Skeletal muscle cell (primary cell): ENCODE measurements around the gene CEP89.
"Not testable (repeated sequence)": the region's sequence is repeated elsewhere in the genome, so short reads cannot be mapped to it uniquely, and the experiment has no call there.

Experiments
- DNase-seq: peaks from one replicate; pipeline ENCODE4 v3.0.0-alpha.2; 2010; ENCODE audit warnings: low read depth
- H3K4me3 ChIP-seq: 2 replicates; pipeline ENCODE4 v1.5.1; 2011; ENCODE audit warnings: low read depth, mild to moderate bottlenecking, control low read depth, low read length, moderate library complexity

The CEP89 gene

GRCh38 chr19:32902448-32902847 lies 69.3 kb downstream of the CEP89 start:
- no peak for DNase-seq
- no peak overlapping the region for H3K4me3 ChIP-seq

DNA sequence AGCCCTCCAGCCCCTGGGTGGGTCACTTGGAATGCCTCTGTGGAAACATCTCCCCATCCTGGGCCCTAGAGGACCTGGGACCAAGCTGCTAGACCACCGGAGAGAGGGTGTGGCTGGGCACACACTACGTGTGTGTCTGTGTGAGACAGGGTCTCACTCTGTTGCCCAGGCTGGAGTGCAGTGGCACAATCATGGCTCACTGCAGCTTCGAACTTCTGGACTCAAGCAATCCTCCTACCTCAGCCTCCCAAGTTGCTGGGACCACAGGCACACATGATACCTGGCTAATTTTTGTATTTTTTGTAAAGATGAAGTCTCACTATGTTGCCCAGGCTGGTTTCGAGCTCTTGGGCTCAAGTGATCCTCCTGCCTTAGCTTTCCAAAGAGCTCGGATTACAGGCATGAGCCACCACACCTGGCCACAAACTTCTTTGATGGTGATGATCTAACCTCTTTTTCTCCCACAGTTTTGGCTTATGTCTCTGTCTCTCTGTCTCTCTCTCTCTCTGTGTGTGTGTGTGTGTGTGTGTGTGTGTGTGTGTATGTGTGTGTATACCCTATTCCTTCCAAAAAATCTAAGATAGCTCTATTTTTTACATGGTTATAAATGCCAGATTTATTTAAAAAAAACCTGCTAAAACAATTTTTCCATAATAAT lies 70.1 kb downstream of the CEP89 start:
- H3K4me3 ChIP-seq = no peak overlapping the region
- no peak for DNase-seq

DNA sequence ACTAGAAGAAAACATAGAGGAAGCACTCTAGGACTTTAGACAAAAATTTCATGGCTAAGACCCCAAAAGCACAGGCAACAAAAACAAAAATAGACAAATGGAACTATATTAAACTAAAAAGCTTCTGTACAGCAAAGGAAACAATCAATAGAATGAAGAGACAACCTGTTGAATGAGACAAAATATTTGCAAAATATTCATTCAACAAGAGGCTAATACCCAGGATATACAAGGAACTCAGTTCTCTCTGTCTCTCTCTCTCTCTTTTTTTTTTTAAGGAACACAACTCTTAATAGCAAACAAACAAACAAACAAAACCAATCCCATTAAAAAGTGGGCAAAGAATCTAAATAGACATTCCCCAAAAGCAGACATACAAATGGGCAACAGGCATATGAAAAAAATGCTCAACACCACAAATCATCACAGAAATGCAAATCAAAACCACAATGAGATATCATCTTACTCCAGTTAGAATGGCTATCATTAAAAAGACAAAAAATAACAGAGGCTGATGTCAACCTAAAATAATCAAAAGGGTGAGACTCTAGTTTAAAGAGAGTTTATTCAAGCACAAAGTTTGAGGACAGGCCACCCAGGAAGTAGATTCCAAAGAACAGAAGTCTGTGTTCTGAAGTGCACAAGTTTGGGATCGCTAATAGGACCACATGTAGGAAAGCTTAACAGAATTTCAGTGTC lies 75.1 kb downstream of the CEP89 start:
- peak; percentile 1 for DNase-seq

DNA sequence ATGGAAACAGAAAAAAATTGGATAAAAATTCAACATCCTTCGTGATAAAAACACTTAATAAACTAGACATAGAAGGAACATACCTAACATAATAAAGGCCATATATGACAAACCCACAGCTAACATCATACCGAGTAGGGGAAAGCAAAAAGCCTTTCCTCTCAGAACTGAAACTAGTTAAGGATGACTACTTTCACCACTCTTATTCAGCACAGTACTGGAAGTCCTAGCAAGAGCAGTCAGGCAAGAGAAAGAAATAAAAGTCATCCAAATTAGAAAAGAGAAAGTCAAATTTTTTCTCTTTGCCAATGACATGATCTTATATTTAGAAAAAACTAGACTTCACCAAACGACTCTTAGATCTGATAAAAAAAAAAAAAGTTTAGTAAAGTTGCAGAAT lies 76.4 kb downstream of the CEP89 start:
- no peak for DNase-seq
- no peak overlapping the region for H3K4me3 ChIP-seq

More for the DNA sequence above, 75.1 kb downstream of the CEP89 start:
- H3K4me3 ChIP-seq = no peak overlapping the region

DNA sequence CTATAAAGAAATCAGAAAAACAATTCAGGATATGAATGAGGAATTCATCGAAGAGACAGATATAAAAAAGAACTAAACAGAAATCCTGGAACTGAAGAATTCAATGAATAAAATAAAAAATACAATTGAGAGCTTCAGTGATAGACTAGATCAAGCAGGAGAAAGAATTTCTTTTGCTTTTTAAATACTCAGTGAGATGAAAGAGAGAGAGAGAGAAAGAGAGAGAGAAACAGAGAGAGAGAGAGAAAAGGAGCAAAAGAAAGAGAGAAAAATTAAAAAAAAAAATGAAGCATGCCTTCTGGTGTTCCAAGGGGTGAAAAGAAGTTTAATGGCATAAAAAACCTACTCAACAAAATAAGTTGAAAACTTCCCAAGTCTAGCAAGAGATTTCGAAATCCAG lies 80.1 kb downstream of the CEP89 start:
- no peak for DNase-seq
- no peak overlapping the region for H3K4me3 ChIP-seq

DNA sequence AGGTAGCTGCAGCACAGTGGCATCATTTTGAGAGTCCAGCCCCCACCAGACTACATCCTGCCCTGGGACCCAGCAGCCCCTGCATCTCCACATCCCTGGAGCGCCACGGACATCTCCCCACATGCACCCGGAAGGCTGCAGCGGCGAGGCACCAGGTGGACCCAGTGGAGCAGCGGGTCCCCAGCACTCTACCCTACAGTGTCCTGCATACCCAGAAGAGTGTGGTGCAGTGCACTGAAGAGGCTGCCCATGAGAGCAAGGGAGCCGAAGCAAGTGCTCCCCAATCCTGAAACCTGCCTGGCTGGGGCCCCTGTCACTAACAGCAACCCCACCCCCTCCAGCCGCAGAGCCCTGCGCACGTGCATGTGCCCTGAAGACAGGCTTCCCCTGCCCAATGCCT lies 80.9 kb downstream of the CEP89 start:
- DNase-seq = no peak
- no peak overlapping the region for H3K4me3 ChIP-seq

DNA sequence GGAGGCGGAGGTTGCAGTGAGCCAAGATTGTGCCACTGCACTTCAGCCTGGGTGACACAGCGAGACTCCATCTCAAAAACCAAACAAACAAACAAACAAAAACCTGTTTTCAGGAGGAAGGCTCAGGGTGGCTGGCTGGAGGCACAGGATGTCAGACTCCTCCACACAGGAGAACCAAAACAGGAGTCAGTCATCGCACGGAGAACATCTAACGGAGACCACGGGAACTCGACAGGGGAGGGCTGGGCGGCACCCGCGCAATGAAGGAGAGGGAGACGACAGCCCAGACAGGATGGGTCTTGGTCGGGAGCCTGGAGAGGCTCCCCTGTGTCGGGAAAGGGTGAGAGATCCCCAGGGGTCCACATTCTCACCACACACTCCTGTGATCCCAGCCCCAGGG lies 81.4 kb downstream of the CEP89 start:
- no peak for DNase-seq
- H3K4me3 ChIP-seq = no peak overlapping the region

DNA sequence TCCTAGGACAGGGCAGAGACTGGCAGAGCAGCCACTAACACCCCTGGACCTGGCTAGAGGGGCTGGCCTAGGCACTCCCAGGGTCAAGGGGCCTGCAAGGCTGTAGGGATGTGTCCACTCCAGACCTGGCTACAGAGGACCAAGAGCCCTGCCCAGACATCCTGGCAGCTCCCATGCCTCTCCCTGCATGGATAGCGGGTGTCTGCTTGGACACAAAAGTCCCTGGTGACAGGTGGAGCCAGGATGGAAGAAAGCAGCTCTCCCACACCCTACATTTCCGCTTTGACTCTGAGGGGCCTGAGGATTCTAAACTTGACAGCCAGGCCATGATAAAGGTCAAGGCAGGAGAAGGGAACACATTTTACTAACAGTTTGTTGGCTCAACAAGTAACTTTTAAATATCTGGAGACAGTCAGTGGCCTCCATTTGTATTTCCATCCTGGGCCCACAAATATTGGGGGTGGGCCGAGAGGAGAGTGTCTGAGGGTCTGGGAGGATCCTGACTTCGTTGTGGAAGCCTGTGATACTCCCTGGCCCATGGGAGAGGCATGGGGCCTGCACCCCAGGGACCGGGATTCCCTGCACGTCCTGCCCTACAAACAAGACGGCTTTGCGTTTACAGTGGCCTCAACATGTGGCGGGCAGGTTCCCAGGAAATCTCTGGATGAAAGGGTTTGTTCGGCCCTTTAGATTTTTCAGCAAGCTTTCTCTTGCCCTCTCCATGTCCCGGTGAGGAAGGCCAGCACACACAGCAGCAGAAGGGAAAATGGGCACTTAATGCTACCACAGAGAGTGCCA lies 82.4 kb downstream of the CEP89 start:
- no peak overlapping the region for H3K4me3 ChIP-seq
- DNase-seq = no peak

DNA sequence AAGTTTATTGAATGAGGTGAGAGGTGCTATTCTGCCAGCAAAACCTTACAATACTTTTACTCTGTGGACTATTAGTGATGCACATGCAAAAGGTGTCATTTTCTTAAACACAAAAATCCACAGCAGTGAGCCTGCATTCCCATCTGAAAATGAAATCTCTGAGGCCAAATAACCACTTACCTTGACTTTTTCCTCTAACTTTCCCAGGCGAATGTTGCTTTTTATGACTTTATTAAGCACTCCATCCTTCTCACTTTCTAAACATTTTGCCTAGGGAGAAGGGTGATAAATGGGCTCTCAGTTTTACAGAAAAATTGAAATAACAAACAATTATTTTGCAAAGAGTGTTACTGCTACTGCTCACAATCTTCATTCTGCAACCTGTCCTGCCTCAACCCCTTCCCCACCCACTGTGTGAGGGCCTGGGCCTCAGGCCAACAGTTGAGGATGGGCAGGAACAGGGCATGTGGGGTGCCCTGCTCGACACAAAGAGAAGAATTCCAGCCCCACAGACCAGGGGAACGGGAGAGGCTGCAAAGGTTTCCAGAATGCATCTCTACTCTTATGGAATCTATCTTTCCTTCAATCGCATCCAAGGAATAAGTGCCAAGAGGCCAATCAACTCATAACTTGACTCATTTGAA lies 84.1 kb downstream of the CEP89 start:
- no peak overlapping the region for H3K4me3 ChIP-seq
- no peak for DNase-seq

GRCh38 chr19:32886241-32886640 lies 85.5 kb downstream of the CEP89 start:
- DNase-seq = no peak

GRCh38 chr19:32885255-32885654 lies 86.5 kb downstream of the CEP89 start:
- not testable (repeated sequence) for H3K4me3 ChIP-seq, DNase-seq

More at GRCh38 chr19:32886241-32886640, 85.5 kb downstream of the CEP89 start:
- no peak overlapping the region for H3K4me3 ChIP-seq

DNA sequence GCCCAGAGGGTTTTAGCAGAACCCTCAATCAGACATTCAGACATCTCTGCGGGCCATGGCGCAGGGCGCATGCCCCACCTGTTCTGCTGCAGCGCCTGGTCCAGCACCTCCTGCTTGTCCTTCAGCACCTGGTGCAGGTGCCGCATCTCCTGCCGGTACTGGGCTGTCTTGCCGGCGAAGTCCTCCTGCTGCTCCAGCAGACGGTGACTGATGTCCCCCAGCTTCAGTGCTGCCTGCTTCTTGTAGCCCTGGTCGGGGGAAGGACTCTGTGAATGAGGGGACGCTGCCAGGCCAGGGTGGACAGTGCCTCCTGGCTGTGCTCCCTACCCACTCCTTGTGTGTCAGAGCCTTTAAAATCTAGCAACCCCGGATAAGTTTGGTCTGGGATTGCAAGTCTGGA lies 90.0 kb downstream of the CEP89 start:
- DNase-seq = no peak
- no peak overlapping the region for H3K4me3 ChIP-seq

DNA sequence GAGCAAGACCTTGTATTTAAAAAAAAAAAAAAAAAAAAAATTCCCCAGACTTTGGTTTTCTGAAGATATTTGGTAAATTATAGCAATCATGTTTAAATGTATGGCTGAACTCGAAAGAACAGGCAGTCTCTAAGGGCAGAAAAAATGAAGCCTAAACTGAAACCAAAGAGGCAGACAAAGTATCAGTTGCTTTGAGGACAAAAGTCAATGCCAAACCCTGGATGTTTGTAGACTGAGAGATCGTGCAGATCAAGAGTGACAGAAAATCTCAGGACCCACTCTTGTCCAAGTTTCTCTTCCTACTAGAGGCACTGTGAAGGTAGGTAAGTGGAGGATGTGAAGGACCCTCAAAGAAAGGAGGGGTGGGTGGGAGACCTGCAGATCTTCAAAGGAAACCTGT lies 91.1 kb downstream of the CEP89 start:
- no peak overlapping the region for H3K4me3 ChIP-seq
- no peak for DNase-seq

DNA sequence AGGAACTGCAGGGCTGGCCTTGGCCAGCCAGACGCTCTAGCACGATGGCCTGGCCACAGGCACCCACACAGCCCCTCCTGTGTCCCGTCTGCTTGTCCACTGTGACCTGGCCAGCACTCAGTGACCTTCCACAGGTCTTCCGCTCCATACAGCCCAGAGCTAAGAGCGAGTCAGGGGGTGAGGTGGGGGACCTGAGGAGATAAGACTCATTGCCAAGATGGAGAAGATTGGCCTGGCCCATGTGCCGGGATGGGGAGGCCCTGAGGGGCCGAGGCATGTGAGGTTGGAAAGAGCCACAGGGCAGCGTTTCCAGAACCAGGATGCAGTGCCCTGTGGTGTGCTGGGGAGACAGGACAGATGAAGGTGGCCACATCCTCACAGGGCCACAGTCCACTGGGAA lies 92.0 kb downstream of the CEP89 start:
- no peak overlapping the region for H3K4me3 ChIP-seq
- DNase-seq = no peak

DNA sequence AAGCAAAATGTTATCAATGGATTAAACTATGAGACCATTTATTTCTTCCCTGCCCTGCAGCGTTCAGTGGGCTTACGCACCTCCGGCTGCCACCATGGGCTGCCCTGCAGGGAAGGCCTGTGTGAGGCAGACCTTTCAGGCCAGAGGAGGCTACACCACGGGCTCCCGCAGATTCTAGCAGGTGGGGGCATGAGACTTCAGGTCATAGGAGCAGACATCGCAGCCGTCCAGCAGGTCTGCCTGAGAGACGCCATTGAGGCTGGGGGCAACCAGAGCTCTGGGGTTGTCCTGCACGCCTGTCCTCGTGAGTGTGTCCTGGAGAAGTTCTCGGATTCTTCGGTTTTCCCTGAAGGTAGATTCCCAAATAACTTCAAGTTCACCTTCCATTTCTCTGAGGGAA lies 92.8 kb downstream of the CEP89 start:
- H3K4me3 ChIP-seq = no peak overlapping the region
- no peak for DNase-seq

DNA sequence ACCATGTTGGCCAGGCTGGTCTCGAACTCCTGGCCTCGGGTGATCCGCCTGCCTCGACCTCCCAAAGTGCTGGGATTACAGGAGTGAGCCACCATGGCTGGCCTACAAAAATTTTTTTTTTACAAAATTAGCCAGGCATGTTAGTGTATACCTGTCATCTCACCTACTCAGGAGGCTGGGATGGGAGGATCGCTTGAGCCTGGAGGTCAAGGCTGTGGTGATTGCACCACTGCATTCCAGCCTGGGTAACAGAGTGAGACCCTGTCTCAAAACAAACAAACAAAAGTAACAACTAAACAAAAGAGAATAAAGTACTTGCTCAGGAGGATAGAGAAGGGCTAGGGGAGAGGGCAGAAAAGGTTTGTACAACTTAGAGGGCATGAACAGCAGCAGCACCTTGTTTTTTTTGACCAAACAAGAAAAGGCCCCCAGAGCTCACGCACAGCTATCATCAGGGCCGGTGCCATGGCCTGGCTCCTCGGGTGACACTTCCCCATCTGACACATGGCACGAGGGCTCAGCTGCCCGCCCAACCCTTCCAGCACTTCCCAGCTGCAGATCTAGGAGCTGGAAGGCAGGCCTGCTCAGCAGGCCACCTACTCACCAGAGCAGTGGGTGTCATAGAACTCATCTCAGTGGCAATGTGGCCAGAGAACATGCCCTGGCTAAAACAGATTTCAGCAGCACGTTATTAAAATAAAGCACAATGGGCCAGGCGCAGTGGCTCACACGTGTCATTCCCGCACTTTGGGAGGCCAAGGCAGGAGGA lies 93.6 kb downstream of the CEP89 start:
- H3K4me3 ChIP-seq = no peak overlapping the region
- no peak for DNase-seq

GRCh38 chr19:32877323-32877912 lies 94.3 kb downstream of the CEP89 start:
- no peak for DNase-seq
- no peak overlapping the region for H3K4me3 ChIP-seq

DNA sequence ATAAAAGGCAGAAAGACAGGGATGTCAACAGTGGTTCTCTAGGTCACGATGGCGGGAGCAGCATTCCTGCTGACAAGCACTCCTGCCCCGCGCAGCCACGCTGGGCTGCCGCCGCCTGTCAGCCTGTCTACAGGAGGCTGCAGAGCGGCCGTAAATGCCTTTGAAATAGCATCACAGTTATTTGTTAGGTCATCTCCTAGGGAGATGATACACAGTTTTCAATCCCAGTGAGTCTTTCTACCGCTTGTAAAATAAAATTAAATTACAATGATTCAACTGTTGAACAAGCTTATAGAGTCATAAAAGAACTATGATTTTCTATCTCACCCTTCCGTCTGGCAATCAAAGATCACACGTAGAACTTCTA lies 94.9 kb downstream of the CEP89 start:
- peak; percentile 24 for DNase-seq
- H3K4me3 ChIP-seq = no peak overlapping the region
